Raji (cell line): Measurements from ENCODE around the gene GDPGP1.

Source experiments
- POLR2A ChIP-seq: IDR thresholded peaks from 2 replicates; pipeline ENCODE4 v1.6.1; 2011; ENCODE audit warnings: low read depth, low read length, control low read depth; ENCODE audit not compliant: insufficient read depth

The GDPGP1 gene

DNA sequence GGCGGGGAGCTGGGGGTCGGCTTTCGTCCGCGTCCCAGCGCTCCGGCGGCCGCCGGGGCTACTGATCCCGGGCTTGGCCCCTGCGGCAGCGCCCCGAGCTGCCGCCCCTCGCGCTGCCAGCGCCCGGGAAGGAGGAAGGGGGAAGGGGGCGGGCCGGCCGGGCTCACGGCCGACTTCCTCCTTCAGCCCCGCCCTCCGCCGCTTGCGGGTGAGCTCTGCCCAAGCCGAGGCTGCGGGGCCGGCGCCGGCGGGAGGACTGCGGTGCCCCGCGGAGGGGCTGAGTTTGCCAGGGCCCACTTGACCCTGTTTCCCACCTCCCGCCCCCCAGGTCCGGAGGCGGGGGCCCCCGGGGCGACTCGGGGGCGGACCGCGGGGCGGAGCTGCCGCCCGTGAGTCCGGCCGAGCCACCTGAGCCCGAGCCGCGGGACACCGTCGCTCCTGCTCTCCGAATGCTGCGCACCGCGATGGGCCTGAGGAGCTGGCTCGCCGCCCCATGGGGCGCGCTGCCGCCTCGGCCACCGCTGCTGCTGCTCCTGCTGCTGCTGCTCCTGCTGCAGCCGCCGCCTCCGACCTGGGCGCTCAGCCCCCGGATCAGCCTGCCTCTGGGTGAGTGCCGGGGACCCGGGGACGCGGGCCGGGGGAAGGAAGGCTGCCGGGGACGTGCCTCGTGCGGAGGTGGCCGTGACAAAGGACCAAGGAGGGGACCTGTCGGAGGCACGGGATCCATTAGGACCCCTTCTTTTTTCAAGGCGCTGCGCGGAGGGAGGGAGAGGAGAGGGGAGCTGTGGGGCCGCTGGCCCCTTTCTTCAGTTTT lies 32.7 kb upstream of the GDPGP1 start, which contains the start of gene SEMA4B:
TSS of gene SEMA4B (plus strand) at position 201 of the 814 bp plus-strand sequence. CDS start at position 450, 249 bp downstream.
- TF ChIP-seq POLR2A = peak; percentile 70

DNA sequence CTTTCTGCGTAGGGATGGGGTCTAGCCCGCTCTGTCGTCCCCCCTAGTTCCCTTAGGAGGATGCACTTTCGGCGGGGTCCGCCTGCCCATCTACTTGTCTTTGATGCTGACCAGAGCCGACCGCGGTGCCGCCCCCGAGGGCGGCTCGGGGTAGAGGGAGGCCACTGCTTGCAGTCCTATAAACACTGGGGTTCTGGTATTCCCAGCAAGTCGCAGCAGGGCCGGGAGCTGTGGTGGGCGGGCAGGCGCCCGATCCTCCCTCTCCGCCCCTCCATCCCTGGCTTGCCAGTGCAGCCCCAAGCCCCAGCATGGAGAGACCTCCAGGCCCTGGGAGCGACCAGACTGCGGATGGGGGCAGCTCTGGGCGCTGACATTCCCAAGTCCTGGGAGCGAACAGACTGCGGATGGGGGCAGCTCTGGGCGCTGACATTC lies 32.0 kb upstream of the GDPGP1 start:
- no peak for TF ChIP-seq POLR2A

DNA sequence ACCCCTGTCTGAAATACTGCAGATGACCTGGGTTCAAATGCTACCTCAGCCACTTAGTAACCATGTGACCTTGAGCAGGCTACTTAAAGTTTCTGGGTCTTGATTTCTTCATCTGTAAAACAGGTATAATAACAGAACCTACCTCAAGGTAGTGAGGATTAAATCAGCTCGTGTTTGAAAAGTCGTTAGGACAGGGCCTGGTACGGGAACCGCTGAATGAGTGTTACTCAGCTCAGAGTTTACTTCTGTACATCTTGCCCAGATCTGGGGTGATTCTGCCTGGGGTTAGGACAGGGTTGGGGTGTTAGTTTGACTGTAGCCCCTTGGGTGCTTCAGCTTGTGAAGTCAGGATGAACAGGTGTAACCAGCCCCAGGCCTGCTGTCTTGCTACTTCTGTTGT lies 31.1 kb upstream of the GDPGP1 start:
- TF ChIP-seq POLR2A = no peak

DNA sequence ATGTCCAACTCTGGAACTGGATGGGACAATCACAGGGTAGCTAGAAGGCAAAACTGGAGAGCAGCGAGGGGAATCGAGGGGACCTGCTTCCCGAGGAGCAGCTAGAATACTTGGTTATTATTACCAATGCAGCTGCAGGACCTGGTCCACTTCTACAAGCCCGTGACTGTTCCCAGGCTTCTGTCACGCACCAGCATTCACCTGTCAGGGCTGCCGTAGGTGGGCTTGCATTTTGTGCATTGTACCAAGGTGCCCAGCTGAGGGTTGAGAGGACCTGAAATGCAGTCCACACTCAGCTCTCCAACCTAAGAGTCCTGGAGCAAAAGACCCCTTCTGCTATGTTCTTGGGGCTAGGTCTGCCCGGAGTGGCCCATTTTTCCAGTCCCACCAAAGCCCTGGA lies 30.5 kb upstream of the GDPGP1 start:
- no peak for TF ChIP-seq POLR2A

DNA sequence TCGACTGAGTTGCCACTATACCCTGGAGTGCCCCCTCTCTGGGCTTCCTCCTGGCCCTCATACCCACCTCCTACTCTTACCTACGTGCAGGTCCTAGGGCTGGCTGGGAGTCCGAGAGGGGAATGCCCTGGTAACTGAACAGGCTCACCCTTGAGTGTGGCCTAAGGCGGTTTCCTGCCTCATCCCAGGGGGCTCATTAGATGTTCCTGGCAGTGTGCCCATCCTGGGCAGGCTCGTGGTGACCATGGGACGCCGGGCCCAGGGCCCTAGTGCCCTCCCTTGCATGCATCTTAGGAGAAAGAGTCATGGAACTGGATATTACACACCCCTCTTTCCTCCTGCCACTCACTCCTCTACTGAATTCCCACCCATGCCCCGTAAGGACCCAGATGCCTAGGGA lies 30.1 kb upstream of the GDPGP1 start:
- no peak for TF ChIP-seq POLR2A

DNA sequence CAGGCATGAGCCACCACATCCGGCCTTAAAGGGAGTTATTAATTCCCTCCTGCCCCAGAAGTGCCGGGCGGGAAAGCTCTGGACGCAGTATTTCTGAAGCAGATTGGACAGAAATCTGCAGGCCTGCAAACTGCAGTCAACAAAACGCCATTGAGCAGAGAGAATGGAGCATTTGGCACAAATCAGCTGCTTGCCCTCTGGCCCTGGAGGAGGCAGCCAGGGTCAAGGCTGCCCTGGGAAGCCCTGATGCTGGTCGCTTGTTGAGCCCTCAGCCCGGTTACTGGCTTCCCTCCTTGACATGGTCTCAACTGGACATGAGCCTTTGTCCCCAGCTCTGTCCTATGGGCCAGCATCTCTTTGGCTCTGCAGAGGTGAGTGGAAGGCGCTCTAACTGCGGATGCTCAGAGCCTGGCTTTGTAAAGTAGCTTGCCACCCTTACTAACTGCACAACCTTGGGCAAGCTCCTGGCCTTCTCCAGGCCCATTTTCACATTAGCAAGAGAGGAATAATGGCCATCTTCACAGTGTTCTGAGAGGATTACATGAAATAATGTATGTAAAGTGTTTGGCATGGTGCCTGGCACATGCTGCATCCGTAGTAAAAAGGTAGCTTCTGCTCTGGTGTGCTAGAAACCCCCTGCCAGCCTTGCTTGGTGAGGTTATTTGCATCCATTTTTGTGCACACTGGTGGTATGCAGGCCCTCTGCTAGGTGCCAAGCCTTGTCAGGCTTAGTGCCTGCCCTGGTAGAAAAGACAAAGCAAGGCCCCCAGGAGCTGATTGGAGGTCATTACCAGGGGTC lies 28.8 kb upstream of the GDPGP1 start:
- no peak for TF ChIP-seq POLR2A

DNA sequence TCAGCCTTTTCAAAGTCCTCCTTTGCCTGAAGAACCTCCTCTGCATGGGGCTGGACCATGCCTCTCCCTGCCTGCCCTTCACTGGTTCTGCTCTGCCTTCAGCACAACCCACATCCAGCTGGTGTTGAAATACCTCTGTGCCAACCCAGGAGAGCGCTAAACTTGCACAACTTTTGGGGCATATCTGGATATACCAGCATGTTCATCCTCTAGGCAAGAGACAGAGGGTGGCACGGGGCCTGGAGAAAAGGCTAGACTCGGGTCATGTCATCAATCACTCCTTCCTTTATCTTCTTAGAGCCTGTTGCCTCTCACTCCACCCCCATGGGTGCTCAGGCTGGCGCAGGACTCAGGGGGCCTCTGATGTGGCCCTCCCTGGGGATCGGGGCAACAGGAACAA lies 28.1 kb upstream of the GDPGP1 start:
- TF ChIP-seq POLR2A = no peak

GRCh38 chr15:90207252-90207651 lies 26.8 kb upstream of the GDPGP1 start:
- no peak for TF ChIP-seq POLR2A

- TF ChIP-seq POLR2A = no peak
These were observed 25.7 kb upstream of the GDPGP1 start for GRCh38 chr15:90208356-90208755.

- TF ChIP-seq POLR2A = no peak
These were observed 24.4 kb upstream of the GDPGP1 start for GRCh38 chr15:90209591-90209990.

DNA sequence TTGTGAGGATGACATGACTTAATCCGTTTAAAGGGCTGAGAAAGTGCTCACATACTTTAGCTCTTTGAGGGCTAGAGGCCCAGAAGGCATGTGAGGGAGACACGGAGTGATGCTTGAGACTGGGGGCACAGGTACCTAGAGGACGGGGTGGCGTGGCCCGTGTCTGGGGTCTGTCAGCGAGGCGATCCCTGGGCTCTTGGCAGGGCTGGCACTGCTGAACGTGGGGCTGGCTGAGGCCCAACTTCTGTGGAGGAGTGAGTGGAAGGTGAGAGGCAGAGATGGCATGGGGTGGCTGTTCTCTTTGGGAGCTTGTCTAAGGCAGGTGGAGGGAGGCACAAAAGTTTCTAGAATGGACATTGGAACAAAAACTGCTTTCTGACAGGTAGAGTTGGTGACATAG lies 23.4 kb upstream of the GDPGP1 start:
- TF ChIP-seq POLR2A = no peak

- TF ChIP-seq POLR2A = no peak
These were observed 23.0 kb upstream of the GDPGP1 start for GRCh38 chr15:90211009-90211408.

DNA sequence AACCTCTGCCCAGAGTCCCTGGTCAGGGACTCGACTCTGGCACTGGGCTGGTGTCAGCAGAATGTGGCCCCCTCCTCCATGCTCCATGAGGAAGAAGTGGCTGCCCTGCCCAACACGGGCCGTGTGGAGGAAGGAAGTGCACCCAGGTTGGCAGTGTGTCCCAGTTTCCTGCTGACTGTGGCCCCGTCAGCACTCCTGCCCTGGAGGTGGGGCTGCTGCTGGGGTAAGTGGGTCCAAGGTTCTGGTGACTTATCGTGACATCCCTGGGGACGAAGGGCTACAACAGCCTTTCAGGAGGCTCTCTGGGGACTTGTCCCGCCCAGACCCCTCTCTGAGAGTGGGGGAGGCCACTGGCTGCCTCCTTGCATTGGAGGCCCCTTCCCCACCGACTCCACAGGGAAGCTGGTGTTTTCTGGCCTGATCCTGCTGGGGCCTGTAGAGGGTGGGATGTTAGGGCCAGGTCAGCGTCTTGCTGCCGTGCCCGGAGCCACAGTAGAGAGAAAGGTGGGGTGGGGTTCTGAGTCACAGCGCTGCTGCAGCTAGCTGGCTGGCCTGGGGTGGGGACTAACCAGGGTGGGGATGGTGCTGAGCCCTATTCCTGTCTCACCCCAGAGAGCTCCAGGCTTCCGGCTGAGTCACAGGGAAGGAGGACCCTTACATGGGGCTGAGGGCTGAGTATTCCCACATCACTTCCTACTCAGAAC lies 22.4 kb upstream of the GDPGP1 start:
- no peak for TF ChIP-seq POLR2A

DNA sequence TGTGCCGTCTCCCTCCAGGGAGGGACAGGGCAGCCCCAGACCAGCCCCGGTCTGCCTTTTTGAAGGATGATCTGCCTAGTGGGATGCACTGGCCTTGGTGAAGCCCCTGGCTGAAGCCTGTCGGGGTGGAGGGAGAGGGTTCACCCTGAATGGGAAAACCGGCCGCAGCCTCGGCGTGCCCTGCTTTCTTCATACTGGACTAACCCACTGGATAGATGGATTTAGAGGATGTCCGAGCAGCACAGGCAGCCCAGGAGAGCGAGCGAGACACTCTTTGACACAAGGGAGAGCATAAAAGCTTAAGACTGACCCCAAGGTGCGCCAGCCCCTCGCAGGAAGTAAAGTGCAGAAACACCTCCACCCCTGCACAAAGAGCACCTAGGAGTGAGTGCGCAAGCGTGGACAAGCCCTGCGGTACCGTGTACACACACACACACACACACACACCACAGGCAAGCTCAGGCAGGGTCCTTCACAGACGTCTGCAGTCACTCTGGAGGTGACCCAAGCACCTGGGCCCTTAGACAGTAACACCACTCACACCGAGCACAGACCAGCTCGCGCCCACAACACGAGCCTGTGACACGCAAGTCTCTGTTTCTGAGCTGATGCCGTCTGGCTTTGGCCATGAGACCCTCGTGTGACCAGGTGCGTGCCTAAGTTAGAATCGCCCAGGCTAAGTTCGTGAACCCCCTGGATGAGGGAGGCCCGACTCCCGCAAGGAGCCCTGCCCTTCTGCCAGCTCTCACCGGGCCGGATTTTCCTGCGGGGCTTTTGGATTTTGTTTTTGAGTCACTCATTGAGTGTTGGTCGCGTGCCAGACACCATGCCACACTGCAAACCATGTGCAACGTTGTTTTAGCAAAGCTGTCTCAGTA lies 21.5 kb upstream of the GDPGP1 start:
- TF ChIP-seq POLR2A = no peak
